Hematopoietic multipotent progenitor cell treated with erythropoietin and hydrocortisone succinate and interleukin-3 and kit ligand, for 4 days (in vitro differentiated cells): ENCODE data around the gene ACTL10.
"Not testable (repeated sequence)": the region's sequence is repeated elsewhere in the genome, so short reads cannot be mapped to it uniquely, and the experiment has no call there.

Experiments used
- DNase-seq: peaks from one replicate; pipeline ENCODE4 v3.0.0-alpha.2; 2015

The ACTL10 gene

GRCh38 chr20:33666293-33667244, at the start of gene ACTL10:
TSS of gene ACTL10 (plus strand) at chr20:33666943. CDS start at chr20:33667498, 555 bp downstream.
- DNase-seq = peak; percentile 99

DNA sequence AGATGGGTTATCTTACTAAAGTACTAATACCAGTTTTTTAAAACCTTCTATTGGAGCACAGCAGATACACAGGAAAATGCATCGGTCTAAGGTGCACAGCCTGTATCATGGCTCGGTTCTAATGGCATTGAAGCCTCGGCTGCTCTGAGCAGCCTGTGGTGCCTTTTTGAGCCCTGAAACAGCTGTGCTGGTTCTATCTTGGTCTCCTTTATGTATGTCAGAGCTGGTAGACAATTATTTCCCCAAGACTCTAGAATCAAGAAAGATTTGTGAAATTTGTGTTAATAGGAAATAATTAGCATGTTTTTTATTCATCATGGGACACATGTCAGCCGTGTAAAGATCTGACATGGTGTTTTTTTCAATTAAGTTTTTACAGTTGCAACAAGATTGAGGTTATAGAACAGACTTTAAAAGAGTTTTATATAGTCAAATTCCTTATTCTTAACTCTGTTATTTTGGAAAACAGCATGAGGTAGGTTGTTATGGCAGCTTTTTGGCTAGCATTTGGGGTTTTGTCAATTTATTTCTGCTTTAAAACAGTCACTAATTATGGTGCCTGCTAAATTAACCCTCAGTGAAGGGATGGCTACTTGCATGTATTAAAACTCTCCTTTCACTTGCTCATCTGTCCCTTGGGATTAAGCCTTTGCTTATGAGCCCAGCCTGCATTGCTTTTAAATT, 44.9 kb upstream of the ACTL10 start:
- no peak for DNase-seq

- no peak for DNase-seq
Measured at GRCh38 chr20:33622705-33623365, 43.9 kb upstream of the ACTL10 start.

DNA sequence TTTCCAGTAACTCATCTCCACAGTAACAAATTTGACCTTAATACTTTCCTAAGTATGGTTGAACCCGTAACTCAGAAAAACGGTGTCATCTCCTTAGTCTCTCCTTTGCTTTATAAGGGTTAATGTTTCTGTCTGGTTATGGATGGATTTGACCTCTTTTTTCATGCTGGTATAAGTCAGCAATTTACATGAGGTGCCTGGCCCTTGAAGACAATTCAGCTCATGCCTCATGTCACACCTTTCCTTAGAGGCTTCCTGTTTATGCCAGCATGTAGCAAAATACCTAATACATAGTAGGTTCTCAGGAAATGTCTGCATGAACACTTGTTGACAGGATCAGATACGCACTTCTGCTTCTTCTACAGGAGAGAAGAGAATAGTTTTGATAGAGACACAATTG, 42.3 kb upstream of the ACTL10 start:
- no peak for DNase-seq

- no peak for DNase-seq
Measured at GRCh38 chr20:33626190-33626589, 40.6 kb upstream of the ACTL10 start.

- DNase-seq = no peak
Measured at GRCh38 chr20:33627577-33628216, 39.0 kb upstream of the ACTL10 start.

GRCh38 chr20:33629533-33629932, 37.2 kb upstream of the ACTL10 start:
- no peak for DNase-seq

DNA sequence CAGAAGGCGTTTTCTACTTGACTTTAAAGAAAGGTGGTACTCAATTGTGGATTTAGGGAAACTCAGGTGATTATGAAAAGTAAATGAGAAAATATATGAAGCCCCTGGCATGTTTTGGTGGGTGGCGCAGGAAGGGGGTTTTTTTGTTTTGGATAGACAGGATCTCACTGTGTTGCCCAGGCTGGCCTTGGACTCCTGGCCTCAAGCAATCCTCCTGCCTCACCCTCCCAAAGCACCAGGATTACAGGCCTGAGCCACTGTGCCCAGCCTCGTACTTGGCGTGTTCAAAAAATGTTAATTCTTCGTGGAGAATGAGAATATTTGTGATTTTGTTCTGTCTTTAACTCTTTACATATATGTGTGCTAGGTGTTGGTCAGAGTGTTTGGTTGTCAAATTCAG, 36.8 kb upstream of the ACTL10 start:
- no peak for DNase-seq

GRCh38 chr20:33630507-33630906, 36.2 kb upstream of the ACTL10 start:
- DNase-seq = no peak

DNA sequence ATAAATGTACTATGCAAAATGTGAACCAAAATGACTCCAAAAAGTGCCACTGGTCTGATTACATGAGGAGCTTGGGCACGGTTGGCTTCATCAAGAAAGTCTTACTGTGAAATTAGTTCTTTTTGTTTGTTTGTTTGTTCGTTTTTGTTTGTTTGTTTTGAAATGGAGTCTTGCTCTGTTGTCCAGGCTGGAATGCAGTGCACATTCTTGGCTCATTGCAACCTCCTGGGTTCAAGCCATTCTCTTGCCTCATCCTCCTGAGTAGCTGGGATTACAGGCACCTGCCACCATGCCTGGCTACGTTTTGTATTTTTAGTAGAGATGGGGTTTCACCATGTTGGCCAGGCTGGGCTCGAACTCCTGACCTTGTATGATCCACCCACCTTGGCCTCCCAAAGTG, 34.8 kb upstream of the ACTL10 start:
- not testable (repeated sequence) for DNase-seq

DNA sequence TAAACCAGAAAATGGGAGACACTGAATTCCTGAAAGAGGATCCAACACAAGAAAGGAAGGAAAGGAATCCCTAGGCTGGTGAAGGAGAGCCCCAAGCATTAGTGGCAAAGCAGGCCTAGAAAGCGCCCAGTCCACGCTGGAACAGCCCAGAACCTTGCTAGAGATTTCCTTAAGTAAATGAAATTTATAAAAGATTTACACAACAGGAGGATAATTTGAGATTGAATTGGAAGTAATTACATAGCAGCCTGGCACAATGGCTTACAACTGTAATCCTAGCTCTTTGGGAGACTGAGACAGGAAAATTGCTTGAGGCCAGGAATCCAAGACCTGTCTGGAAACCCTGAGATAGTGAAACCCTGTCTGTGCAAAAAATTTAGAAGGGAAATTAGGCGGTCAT, 31.4 kb upstream of the ACTL10 start:
- no peak for DNase-seq

DNA sequence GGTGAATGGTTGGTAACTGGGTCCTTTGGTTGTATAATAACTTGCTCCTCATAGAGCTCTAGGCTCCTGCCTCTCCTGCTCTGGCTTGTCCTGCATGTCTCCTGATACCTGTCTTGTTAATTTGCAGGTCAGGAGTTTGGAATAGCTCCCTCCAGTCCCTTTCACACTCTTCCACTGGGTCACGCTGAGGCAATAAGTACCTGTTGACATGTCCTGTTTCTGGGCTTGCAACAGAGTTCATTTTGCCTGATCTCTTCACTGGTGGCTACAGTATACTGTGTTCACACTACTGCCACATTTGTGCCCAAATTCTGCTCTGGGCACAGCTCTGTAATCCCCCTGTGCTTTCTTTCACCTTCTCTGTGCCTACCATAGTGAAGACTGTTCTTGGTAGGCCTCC, 30.0 kb upstream of the ACTL10 start:
- no peak for DNase-seq

DNA sequence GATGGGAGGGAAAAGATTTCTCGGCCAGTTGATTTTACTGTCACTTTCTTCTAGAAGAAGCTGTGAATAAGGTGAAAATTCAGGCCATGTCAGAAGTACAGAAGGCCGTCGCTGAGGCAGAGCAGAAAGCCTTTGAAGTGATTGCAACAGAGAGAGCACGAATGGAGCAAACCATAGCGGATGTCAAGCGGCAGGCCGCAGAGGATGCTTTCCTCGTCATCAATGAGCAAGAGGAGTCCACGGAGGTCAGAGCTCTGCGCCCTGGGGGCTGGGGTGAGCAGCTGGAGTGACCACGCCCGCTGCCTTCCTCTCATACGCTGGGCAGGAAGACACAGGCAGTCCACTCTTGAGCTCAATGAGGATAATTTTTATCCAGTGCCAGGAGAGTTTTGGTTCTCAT, 26.5 kb upstream of the ACTL10 start:
- DNase-seq = no peak

- DNase-seq = no peak
Measured at GRCh38 chr20:33644313-33645071, 22.3 kb upstream of the ACTL10 start.

GRCh38 chr20:33645072-33645358, 21.7 kb upstream of the ACTL10 start:
- DNase-seq = peak; percentile 76

DNA sequence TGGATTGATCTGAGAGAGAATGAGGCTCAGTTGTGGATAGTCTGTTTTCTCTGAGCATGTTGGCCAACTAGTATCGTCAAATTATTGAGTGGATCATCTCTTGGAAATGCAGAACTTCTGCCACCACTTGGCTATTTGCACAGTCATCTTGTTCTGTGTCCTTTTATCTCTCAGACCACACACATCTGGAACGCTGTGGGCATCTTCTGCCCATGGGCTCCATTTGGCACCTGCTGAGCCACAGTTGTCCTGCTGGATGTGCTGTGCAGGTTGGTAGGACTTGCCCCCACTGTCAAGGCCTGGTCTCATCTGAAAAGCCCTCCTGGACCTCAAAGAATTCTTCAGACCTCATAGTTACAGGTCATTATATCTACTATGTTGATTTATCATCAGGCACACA, 21.3 kb upstream of the ACTL10 start:
- DNase-seq = peak; percentile 57

DNA sequence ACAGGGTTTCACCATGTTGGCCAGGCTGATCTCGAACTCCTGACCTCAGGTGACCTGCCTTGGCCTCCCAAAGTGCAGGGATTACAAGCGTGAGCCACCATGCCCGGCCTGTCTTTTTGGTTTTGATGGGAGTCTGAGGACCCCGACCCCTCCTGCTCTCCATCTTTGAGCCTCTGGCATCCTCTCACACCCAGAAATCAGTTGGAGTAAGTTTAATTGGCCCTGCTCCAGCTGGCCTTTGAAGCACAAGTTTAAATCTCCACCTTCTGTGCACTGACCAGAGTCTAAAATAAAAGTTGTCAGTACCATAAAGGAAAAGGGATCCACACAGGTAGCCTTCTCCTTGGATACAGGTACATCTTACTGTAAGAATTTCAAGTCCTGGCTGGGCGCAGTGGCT, 20.6 kb upstream of the ACTL10 start:
- no peak for DNase-seq

DNA sequence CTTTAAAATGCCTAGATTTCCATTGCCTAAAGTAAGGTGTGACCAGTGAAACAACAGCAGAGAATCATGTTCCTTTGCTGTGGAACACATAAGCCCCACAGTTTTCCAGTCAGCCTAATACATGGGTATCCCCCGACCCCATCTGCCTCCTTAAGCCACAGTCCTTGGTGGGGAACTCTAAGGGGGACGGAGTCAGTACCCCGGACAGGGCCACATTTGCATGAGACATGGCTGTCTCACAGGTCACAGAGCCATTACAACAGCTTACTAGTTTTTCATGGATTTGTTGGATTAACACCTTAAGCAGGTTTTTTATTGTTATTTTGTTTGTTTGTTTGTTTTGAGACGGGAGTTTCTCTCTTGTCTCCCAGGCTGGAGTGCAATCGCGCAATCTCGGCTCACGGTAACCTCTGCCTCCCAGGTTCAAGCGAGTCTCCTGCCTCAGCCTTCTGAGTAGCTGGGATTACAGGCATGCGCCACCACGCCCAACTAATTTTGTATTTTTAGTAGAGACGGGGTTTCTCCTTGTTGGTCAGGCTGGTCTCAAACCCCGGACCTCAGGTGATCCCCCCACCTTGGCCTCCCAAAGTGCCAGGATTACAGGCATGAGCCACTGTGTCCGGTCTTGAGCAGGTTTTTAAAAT, 19.7 kb upstream of the ACTL10 start:
- peak; percentile 21 for DNase-seq

- DNase-seq = no peak
Measured at GRCh38 chr20:33647603-33648395, 18.9 kb upstream of the ACTL10 start.

- no peak for DNase-seq
Measured at GRCh38 chr20:33648396-33649004, 18.2 kb upstream of the ACTL10 start.

DNA sequence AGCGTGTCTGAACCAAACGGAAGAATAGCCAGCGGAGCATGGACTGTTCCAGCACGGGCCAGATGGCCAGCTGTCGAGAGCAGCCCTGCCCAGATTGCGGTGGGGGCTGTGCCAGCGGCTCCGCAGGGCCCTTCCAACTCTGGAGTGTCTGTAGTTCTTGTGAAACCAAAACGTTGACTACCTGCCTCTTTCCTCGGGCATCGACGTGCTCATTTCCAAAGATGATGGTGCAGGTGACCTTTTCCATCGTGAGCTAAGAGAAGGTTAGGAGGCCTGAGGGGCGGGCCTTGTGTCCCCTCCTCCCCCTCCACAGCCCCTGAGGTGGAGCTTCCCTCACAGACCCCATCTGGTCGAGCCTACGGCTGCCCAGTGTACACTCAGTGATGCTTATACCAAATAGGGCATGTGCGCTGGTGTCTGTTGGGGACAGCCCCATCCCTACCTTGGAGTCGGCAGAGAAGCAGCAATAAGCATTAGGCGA, 17.5 kb upstream of the ACTL10 start:
- no peak for DNase-seq
